GM23338 (cell line): ENCODE data around the gene ERN1. TPM values are rescaled to one million over a fixed set of nuclear protein-coding genes. Genes with fewer than 3 reads are reported as not detected.

Source experiments
- ATAC-seq: fragments of 200-7000 bp; cut with Tn5 transposase; 3 replicates; pipeline ENCODE4 v1.9.1; 2020
- DNase-seq: peaks from one replicate; pipeline ENCODE4 v3.0.0-alpha.2; 2015; ENCODE audit warnings: low spot score
- H2AFZ ChIP-seq: fragments of 200-600 bp; sonication (generic); 2 replicates; pipeline ENCODE4 v1.8.0; 2016; ENCODE audit warnings: antibody characterized with exemption, mild to moderate bottlenecking, moderate library complexity
- H3F3A ChIP-seq: fragments of 200-600 bp; sonication (generic); replicated peaks from 2 replicates; pipeline ENCODE4 v1.8.0; 2017; ENCODE audit warnings: antibody characterized with exemption, mixed run types, low read depth
- H3K27ac ChIP-seq: fragments of 200-600 bp; sonication (generic); 2 replicates; pipeline ENCODE4 v1.6.1; 2016; ENCODE audit warnings: low read depth
- H3K27me3 ChIP-seq: fragments of 200-600 bp; sonication (generic); 2 replicates; pipeline ENCODE4 v1.8.0; 2016; ENCODE audit warnings: mild to moderate bottlenecking, mixed run types, moderate library complexity; ENCODE audit not compliant: insufficient read depth
- H3K36me3 ChIP-seq: fragments of 200-600 bp; sonication (generic); 2 replicates; pipeline ENCODE4 v1.8.0; 2016; ENCODE audit warnings: mild to moderate bottlenecking; ENCODE audit not compliant: insufficient read depth
- H3K4me1 ChIP-seq: fragments of 200-600 bp; sonication (generic); 2 replicates; pipeline ENCODE4 v1.8.0; 2016; ENCODE audit warnings: mild to moderate bottlenecking, moderate library complexity; ENCODE audit not compliant: insufficient read depth
- H3K4me2 ChIP-seq: fragments of 200-600 bp; sonication (generic); 2 replicates; pipeline ENCODE4 v1.7.1; 2017; ENCODE audit warnings: mixed run types
- H3K4me3 ChIP-seq: fragments of 200-600 bp; sonication (generic); 2 replicates; pipeline ENCODE4 v1.6.1; 2016; ENCODE audit warnings: mixed run types
- H3K79me2 ChIP-seq: fragments of 200-600 bp; sonication (generic); replicated peaks from 2 replicates; pipeline ENCODE4 v1.8.0; 2017; ENCODE audit warnings: mild to moderate bottlenecking; ENCODE audit not compliant: insufficient read depth
- H3K9me2 ChIP-seq: fragments of 200-600 bp; sonication (generic); 2 replicates; pipeline ENCODE4 v1.8.0; 2017; ENCODE audit not compliant: insufficient read depth
- H4K20me1 ChIP-seq: fragments of 200-600 bp; sonication (generic); replicated peaks from 2 replicates; pipeline ENCODE4 v1.8.0; 2017; ENCODE audit warnings: mild to moderate bottlenecking; ENCODE audit not compliant: insufficient read depth
- H3K27ac Mint-ChIP-seq: 2 replicates; pipeline ENCODE4 v1.8.0; 2020; ENCODE audit warnings: inconsistent platforms, mild to moderate bottlenecking, moderate library complexity, mixed read lengths
- H3K27me3 Mint-ChIP-seq: 3 replicates; pipeline ENCODE4 v1.8.0; 2022; ENCODE audit warnings: low read depth, mild to moderate bottlenecking, moderate library complexity, mixed read lengths, inconsistent platforms; ENCODE audit not compliant: insufficient read depth, poor library complexity
- H3K36me3 Mint-ChIP-seq: 3 replicates; pipeline ENCODE4 v1.8.0; 2021; ENCODE audit warnings: low read depth, mild to moderate bottlenecking, inconsistent platforms, moderate library complexity, mixed read lengths
- H3K4me1 Mint-ChIP-seq: 3 replicates; pipeline ENCODE4 v1.8.0; 2020; ENCODE audit warnings: mild to moderate bottlenecking, inconsistent platforms, mixed read lengths
- H3K4me3 Mint-ChIP-seq: 3 replicates; pipeline ENCODE4 v1.8.0; 2021; ENCODE audit warnings: moderate library complexity, mild to moderate bottlenecking, inconsistent platforms, mixed read lengths
- H3K9me3 Mint-ChIP-seq: 3 replicates; pipeline ENCODE4 v1.8.0; 2020; ENCODE audit warnings: moderate library complexity, mild to moderate bottlenecking, inconsistent platforms, mixed read lengths
- CREB1 ChIP-seq: fragments of 250-450 bp; sonication (Bioruptor Pico); IDR thresholded peaks from 2 replicates; pipeline ENCODE4 v1.5.0; 2020; ENCODE audit warnings: low read depth, mild to moderate bottlenecking, moderate library complexity
- EZH2 ChIP-seq: fragments of 200-600 bp; sonication (generic); IDR thresholded peaks from one replicate; pipeline ENCODE4 v1.8.0; 2017; ENCODE audit warnings: antibody characterized with exemption, mild to moderate bottlenecking, low read depth; ENCODE audit not compliant: unreplicated experiment
- EZH2phosphoT487 ChIP-seq: fragments of 200-600 bp; sonication (generic); IDR thresholded peaks from one replicate; pipeline ENCODE4 v1.8.1; 2018; ENCODE audit warnings: antibody characterized with exemption; ENCODE audit not compliant: unreplicated experiment
- JUNB ChIP-seq: IDR thresholded peaks from one replicate; pipeline ENCODE4 v1.6.1; 2016; ENCODE audit warnings: antibody characterized with exemption; ENCODE audit not compliant: unreplicated experiment
- NANOG ChIP-seq: IDR thresholded peaks from 2 replicates; pipeline ENCODE4 v1.6.1; 2016; ENCODE audit warnings: antibody characterized with exemption, borderline replicate concordance
- POLR2AphosphoS5 ChIP-seq: IDR thresholded peaks from 2 replicates; pipeline ENCODE4 v1.6.1; 2016; ENCODE audit warnings: antibody characterized with exemption, low read depth
- STAT1 ChIP-seq: IDR thresholded peaks from one replicate; pipeline ENCODE4 v1.6.1; 2016; ENCODE audit warnings: antibody characterized with exemption; ENCODE audit not compliant: unreplicated experiment
- ZNF114 ChIP-seq: fragments of 250-450 bp; sonication (Bioruptor Pico); IDR thresholded peaks from 2 replicates; pipeline ENCODE4 v1.5.0; 2020; ENCODE audit warnings: mild to moderate bottlenecking, moderate library complexity
- ZNF331 ChIP-seq: fragments of 250-450 bp; sonication (Bioruptor Pico); IDR thresholded peaks from 2 replicates; pipeline ENCODE4 v1.5.0; 2020; ENCODE audit warnings: low read depth, mild to moderate bottlenecking, moderate library complexity
- polyA plus RNA-seq: library from polyadenylated mRNA; unstranded; fragments of >200 nt; fragmentation: Nextera tagmentation; extraction: Ambion mirVana; gene quantifications from 2 replicates; pipeline ENCODE4 v1.2.1, GENCODE V29; 2016
- total RNA-seq: library from RNA; depleted of rRNA; stranded (reverse); fragments of >200 nt; shearing (Covaris generic); gene quantifications from 2 replicates; pipeline ENCODE4 v1.2.3, GENCODE V29; 2014
- TF ChIP-seq, protein P1 (sequence below): IDR thresholded peaks from one replicate; pipeline ENCODE4 v1.6.1; 2018; ENCODE audit warnings: antibody characterized with exemption; ENCODE audit not compliant: unreplicated experiment
- TF ChIP-seq, protein P2 (sequence below): IDR thresholded peaks from 2 replicates; pipeline ENCODE4 v1.6.1; 2016; ENCODE audit warnings: antibody characterized with exemption
- TF ChIP-seq, protein P3 (sequence below), 2 experiments: fragments of 200-600 bp in 1 of 2; sonication (generic) in 1 of 2; conservative IDR thresholded peaks; 2 replicates each; pipeline versions ENCODE4 v1.5.1 to v1.6.1; 2016 to 2017; ENCODE audit warnings: antibody characterized with exemption in 2 of 2, low read depth in 2 of 2, mild to moderate bottlenecking in 2 of 2, moderate library complexity in 1 of 2

ERN1 gene
- total and polyA plus RNA-seq, 2 experiments from 2014 or later = 5.9 to 7.5 TPM

DNA sequence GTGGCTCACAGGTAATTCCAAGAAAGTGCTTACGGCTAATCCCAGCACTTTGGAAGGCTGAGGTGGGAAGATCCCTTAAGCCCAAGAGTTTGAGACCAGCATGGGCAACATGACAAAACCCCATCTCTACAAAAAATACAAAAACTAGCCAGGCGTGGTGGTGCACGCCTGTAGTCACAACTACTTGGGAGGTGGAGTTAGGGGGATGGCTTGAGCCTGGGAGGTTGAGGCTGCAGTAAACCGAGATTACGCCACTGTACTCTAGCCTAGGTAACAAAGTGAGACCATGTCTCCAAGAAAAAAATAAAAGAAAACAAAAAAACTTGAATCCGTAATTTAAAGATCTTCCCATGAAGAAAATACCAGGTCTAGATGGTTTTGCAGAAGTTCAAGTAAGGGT, 114.5 kb downstream of the ERN1 start (continued):
- no peak for TF ChIP-seq CREB1 (CRISPR knock-in tag)

DNA sequence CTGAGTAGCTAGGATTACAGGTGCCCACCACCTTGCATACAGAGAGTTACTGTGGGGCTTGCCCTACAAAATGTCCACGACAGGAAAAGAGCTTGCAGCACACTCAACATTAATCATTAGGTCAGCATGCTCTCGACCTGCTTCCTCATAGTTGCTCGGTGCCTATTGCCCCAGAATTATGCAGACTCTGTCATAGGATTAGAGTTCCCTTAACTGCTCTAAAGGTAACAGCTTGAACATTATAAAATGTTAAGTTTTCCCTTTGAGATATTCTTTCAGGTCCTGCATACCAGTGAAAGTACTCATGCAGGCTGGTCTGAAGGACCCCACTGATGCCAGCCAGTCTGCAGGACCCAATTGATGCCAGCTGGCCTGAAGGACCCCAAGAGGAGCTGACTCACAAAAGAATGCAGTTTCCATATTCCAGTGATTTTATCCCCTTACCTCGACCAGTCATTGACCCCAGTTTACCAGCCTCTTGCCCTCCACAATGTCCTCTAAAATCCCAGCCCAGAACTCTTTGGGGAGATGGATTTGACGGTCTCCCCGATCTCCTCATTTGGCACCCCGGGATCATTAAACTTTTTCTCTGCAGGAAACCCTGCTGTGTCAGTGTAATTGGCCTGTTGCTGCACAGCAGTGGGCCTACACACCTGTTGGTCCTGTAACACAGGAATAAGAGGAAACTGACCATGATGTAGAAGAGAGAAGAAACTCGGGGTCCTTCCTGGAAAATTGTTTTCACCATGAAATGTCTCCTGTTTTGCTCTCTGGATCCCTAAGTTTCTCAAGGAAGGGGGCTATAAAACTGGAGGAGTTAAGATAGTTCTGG, 120.2 kb downstream of the ERN1 start:
- Histone ChIP-seq H3K4me1 (no peaks in the 10 kb centered on the region), H3K27me3 (no peaks in the 10 kb centered on the region), H3K27ac (no peak overlapping the region), H3K4me2 (no peak overlapping the region), H2AFZ (0 out of 2 replicates have a peak overlapping the region, but pooled peaks have one; percentile 38), H3K9me2 (no peaks in the 10 kb centered on the region), H3K4me3 (no peak overlapping the region), H4K20me1 (no peaks in the 10 kb centered on the region), H3K36me3 (no peaks in the 10 kb centered on the region), H3F3A (no peaks in the 10 kb centered on the region), H3K79me2 (no peaks in the 10 kb centered on the region)
- H3K9me3 Mint-ChIP-seq = no peaks in the 10 kb centered on the region
- H3K27me3 Mint-ChIP-seq = peaks cover 5% of the 10 kb centered on the region
- H3K4me3 Mint-ChIP-seq = no peak overlapping the region
- peaks cover 16% of the 10 kb centered on the region for H3K4me1 Mint-ChIP-seq
- DNase-seq (no peak), ATAC-seq (no peak)
- H3K27ac Mint-ChIP-seq = no peak overlapping the region
- H3K36me3 Mint-ChIP-seq = no peaks in the 10 kb centered on the region
- no peak for TF ChIP-seq POLR2AphosphoS5
- no peak for TF ChIP-seq STAT1
- TF ChIP-seq, protein P1, sequence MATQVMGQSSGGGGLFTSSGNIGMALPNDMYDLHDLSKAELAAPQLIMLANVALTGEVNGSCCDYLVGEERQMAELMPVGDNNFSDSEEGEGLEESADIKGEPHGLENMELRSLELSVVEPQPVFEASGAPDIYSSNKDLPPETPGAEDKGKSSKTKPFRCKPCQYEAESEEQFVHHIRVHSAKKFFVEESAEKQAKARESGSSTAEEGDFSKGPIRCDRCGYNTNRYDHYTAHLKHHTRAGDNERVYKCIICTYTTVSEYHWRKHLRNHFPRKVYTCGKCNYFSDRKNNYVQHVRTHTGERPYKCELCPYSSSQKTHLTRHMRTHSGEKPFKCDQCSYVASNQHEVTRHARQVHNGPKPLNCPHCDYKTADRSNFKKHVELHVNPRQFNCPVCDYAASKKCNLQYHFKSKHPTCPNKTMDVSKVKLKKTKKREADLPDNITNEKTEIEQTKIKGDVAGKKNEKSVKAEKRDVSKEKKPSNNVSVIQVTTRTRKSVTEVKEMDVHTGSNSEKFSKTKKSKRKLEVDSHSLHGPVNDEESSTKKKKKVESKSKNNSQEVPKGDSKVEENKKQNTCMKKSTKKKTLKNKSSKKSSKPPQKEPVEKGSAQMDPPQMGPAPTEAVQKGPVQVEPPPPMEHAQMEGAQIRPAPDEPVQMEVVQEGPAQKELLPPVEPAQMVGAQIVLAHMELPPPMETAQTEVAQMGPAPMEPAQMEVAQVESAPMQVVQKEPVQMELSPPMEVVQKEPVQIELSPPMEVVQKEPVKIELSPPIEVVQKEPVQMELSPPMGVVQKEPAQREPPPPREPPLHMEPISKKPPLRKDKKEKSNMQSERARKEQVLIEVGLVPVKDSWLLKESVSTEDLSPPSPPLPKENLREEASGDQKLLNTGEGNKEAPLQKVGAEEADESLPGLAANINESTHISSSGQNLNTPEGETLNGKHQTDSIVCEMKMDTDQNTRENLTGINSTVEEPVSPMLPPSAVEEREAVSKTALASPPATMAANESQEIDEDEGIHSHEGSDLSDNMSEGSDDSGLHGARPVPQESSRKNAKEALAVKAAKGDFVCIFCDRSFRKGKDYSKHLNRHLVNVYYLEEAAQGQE = no peak
- TF ChIP-seq CREB1 (CRISPR knock-in tag) = no peak
- TF ChIP-seq NANOG = no peak
- TF ChIP-seq JUNB = no peak
- TF ChIP-seq ZNF114 (CRISPR knock-in tag) = no peak
- no peak for TF ChIP-seq EZH2
- TF ChIP-seq, protein P2, sequence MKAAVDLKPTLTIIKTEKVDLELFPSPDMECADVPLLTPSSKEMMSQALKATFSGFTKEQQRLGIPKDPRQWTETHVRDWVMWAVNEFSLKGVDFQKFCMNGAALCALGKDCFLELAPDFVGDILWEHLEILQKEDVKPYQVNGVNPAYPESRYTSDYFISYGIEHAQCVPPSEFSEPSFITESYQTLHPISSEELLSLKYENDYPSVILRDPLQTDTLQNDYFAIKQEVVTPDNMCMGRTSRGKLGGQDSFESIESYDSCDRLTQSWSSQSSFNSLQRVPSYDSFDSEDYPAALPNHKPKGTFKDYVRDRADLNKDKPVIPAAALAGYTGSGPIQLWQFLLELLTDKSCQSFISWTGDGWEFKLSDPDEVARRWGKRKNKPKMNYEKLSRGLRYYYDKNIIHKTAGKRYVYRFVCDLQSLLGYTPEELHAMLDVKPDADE = no peak
- TF ChIP-seq EZH2phosphoT487 = no peak
- TF ChIP-seq, protein P3, sequence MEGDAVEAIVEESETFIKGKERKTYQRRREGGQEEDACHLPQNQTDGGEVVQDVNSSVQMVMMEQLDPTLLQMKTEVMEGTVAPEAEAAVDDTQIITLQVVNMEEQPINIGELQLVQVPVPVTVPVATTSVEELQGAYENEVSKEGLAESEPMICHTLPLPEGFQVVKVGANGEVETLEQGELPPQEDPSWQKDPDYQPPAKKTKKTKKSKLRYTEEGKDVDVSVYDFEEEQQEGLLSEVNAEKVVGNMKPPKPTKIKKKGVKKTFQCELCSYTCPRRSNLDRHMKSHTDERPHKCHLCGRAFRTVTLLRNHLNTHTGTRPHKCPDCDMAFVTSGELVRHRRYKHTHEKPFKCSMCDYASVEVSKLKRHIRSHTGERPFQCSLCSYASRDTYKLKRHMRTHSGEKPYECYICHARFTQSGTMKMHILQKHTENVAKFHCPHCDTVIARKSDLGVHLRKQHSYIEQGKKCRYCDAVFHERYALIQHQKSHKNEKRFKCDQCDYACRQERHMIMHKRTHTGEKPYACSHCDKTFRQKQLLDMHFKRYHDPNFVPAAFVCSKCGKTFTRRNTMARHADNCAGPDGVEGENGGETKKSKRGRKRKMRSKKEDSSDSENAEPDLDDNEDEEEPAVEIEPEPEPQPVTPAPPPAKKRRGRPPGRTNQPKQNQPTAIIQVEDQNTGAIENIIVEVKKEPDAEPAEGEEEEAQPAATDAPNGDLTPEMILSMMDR (conservative IDR thresholded peaks at IDR 0.05; ENCODE audit: low read depth in 2 of 2) = no peak
- no peak for TF ChIP-seq ZNF331 (CRISPR knock-in tag)
